Ovary (tissue), 9 donors: Measurements from ENCODE around the gene CALCR. TPM values are rescaled to one million over a fixed set of nuclear protein-coding genes. Genes with fewer than 3 reads are reported as not detected.

ENCODE experiments used
- DNase-seq, 5 donors: peaks; one replicate each; pipeline ENCODE4 v3.0.0-alpha.2; 2019 to 2020
- H3K27ac ChIP-seq, 2 donors: fragments of 200-600 bp; one replicate each; pipeline versions ENCODE4 v1.5.1 to v1.8.0; 2019 to 2022
- H3K27me3 ChIP-seq: fragments of 200-600 bp; one replicate; pipeline ENCODE4 v1.8.0; 2022
- H3K36me3 ChIP-seq: fragments of 200-600 bp; sonication (generic); one replicate; pipeline ENCODE4 v1.5.1; 2019
- H3K4me1 ChIP-seq: one replicate; pipeline ENCODE4 v1.8.1; 2013; ENCODE audit warnings: mild to moderate bottlenecking, moderate library complexity; ENCODE audit not compliant: insufficient read depth
- H3K4me3 ChIP-seq: fragments of 200-600 bp; sonication (generic); one replicate; pipeline ENCODE4 v1.5.1; 2017
- H3K9me3 ChIP-seq, 2 donors: fragments of 200-600 bp in 1 of 2; sonication (generic) in 1 of 2; one replicate each; pipeline versions ENCODE4 v1.5.1 to v1.8.1; 2013 to 2019; ENCODE audit warnings: mild to moderate bottlenecking in 1 of 2, moderate library complexity in 1 of 2
- EP300 ChIP-seq: sonication (generic); formaldehyde crosslinking; IDR thresholded peaks from one replicate; pipeline ENCODE4 v1.6.1; 2017; ENCODE audit warnings: antibody characterized with exemption
- POLR2A ChIP-seq: fragments of 450-650 bp; IDR thresholded peaks from one replicate; pipeline ENCODE4 v1.6.1; 2017; ENCODE audit warnings: antibody characterized with exemption, mild to moderate bottlenecking, moderate library complexity
- WGBS, 3 donors: extraction: QIAGEN DNeasy Blood & Tissue Kit in 1 of 3; methylation state at CpG; one replicate each; pipeline versions ENCODE4 v1.1.5 to v1.1.7; 2013 to 2017; 5-methylcytosine and 5-hydroxymethylcytosine counted together
- intact Hi-C, 4 donors: fragments of 100-400 bp; cut with DNase I; formaldehyde crosslinking; loops; one replicate each; pipeline versions ENCODE4 v1.11.0 to v1.15.1; 2022 to 2023
- polyA plus RNA-seq, 2 donors: library from polyadenylated mRNA; stranded (reverse); fragments of 200-250 nt in 1 of 2; fragments of 350-450 nt in 1 of 2; fragmentation: Illumina TruSeq in 1 of 2; extraction: RNeasy Lipid Tissue Mini Kit (QIAGEN cat#74804) in 1 of 2; gene quantifications; one replicate each; pipeline ENCODE4 v1.2.3, GENCODE V29; 2013 to 2014
- total RNA-seq, 7 donors: library from RNA; depleted of rRNA in 2 of 7; stranded (reverse); fragments of >200 nt in 2 of 7; fragmentation: NEBNext Ultra II Directional in 3 of 7; extraction: Animal tissue kit (Norgen Biotek cat#: 25700) in 3 of 7; gene quantifications; one replicate each; pipeline versions ENCODE4 v1.1.0 to v1.2.4, GENCODE V29; 2016 to 2023
- TF ChIP-seq, protein P1 (sequence below), 3 donors: fragments of 450-650 bp in 2 of 3; fragments of 200-600 bp in 1 of 3; IDR thresholded peaks; one replicate each; pipeline versions ENCODE4 v1.5.1 to v1.8.0; 2016 to 2022; ENCODE audit warnings: antibody characterized with exemption in 3 of 3, mild to moderate bottlenecking in 1 of 3
- donor health status: DM: no; HTN: no; CAD: no; lungs with moderate emphysema.
- donor health status: DM: no; HTN: no; CAD: no.
- donor health status: Bipolar disorder and iron deficiency.
- donor health status: DM: yes; HTN: yes; CAD: no.
- donor health status: DM: no; HTN: no; CAD: no.
- donor health status: DM: yes; HTN: yes; CAD: no.

Gene CALCR
- total and polyA plus RNA-seq, 9 donors = 0.02 to 0.25 (median 0.10) TPM; not detected in 6

DNA sequence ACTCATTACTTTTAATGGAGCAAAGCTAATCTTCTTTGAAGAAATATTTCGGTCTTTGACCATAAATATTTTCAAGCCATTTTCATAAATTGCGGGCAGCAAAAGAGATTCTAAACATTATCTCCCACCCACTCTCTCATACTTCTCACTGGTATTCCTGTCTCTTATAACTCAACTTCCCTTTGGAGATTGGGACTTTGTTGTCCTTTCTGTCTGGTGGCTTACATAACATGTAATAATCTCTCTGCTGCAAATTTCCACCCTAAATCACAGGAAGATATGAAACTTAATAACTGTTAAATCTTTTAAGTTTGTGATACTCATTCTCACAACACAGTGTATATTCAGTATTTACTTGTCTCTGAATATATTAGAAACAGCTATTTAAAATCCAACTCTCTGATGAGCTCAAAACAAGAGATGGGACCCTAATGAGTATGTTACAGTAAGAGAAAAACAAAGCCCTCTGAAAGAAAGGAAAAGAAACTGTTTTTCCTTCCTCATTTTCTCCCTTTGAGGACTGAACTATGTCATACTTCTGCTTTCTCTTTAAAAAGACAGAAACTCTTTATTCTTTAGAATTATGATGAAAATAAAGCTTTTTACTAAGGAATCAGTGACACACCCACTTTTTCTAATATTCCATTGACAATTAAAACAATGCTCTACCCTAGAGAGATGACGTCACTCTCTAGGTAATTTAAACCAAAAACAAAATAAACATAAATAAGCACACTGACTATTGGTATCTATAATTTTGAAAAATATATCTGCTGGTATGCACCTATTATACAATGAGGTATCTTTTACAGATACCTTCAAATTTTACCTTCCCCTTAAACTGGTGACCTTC, 14.7 kb downstream of the CALCR start:
- WGBS, 3 donors = 65 to 73% (median 68%) methylated on average over 3 of the region's 3 CpGs
- H3K4me3 ChIP-seq = no peak overlapping the region
- no peak for DNase-seq
- H3K9me3 ChIP-seq = no peaks in the 10 kb centered on the region
- intact Hi-C loops = no loop called here
- H3K4me1 ChIP-seq = no peaks in the 10 kb centered on the region
- no peak overlapping the region for H3K27ac ChIP-seq
- H3K36me3 ChIP-seq = no peaks in the 10 kb centered on the region
- no peaks in the 10 kb centered on the region for H3K27me3 ChIP-seq
- TF ChIP-seq, protein P1, sequence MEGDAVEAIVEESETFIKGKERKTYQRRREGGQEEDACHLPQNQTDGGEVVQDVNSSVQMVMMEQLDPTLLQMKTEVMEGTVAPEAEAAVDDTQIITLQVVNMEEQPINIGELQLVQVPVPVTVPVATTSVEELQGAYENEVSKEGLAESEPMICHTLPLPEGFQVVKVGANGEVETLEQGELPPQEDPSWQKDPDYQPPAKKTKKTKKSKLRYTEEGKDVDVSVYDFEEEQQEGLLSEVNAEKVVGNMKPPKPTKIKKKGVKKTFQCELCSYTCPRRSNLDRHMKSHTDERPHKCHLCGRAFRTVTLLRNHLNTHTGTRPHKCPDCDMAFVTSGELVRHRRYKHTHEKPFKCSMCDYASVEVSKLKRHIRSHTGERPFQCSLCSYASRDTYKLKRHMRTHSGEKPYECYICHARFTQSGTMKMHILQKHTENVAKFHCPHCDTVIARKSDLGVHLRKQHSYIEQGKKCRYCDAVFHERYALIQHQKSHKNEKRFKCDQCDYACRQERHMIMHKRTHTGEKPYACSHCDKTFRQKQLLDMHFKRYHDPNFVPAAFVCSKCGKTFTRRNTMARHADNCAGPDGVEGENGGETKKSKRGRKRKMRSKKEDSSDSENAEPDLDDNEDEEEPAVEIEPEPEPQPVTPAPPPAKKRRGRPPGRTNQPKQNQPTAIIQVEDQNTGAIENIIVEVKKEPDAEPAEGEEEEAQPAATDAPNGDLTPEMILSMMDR (IDR thresholded peaks at IDR 0.05) = no peak
- TF ChIP-seq POLR2A = no peak
- TF ChIP-seq EP300 = no peak

GRCh38 chr7:93558705-93559614, 15.6 kb downstream of the CALCR start:
- Histone ChIP-seq H3K27ac (no peak overlapping the region), H3K27me3 (no peaks in the 10 kb centered on the region), H3K4me3 (no peak overlapping the region), H3K36me3 (no peaks in the 10 kb centered on the region), H3K4me1 (no peaks in the 10 kb centered on the region), H3K9me3 (no peaks in the 10 kb centered on the region)
- WGBS, 3 donors = 39 to 47% (median 42%) methylated on average over 3 of the region's 3 CpGs
- no peak for DNase-seq
- TF ChIP-seq POLR2A (no peak), EP300 (no peak)
- TF ChIP-seq, protein P1 (IDR thresholded peaks at IDR 0.05) = no peak
- intact Hi-C loops = no loop called here

GRCh38 chr7:93551931-93552330, 22.6 kb downstream of the CALCR start:
- intact Hi-C loops = no loop called here
- H3K36me3 ChIP-seq = no peaks in the 10 kb centered on the region
- DNase-seq = no peak
- H3K4me1 ChIP-seq = no peaks in the 10 kb centered on the region
- WGBS, 3 donors = 79 to 88% (median 88%) methylated on average over 2 of the region's 2 CpGs
- no peaks in the 10 kb centered on the region for H3K9me3 ChIP-seq
- H3K27ac ChIP-seq = no peak overlapping the region
- H3K4me3 ChIP-seq = no peak overlapping the region
- no peaks in the 10 kb centered on the region for H3K27me3 ChIP-seq
- TF ChIP-seq EP300 (no peak), POLR2A (no peak)
- TF ChIP-seq, protein P1 (IDR thresholded peaks at IDR 0.05) = no peak

DNA sequence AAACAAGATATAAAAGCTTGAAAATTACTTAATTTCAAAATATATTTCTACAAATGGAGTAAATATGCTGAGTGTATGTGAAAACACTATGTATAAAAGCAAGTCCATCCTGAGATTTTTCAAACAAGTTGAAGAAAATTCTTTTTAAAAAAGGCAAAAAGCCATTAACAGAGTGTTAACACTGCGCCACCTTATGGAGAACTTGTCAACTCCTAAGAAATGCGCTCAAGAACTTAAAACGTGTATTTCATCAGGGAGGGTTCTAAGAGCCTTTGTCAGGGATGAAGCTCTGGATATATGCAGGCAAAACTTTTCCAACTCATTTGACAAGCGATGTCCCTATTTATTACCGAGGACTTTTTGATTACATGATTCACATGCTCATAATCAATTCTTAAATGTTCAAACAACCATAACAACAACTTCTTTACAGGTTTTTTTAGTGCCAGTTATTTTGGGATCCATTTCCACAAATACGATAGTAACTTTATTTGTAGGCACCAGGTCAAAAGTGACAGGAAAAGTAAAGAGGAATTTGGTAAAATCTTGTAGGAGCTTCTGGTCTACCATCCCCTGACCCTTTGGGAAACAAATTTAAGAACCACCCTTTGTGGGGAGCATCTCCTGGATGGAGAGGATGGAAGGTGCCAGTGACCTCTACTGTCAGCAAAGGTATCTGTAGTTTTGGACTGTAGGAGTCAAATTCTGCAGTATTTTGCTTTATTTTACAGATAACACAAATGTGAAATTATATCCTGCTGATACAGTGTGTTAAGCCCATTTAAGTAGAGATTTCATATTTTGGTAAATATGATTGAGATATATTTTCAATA, 23.2 kb downstream of the CALCR start:
- Histone ChIP-seq H3K27me3 (no peaks in the 10 kb centered on the region), H3K4me3 (no peak overlapping the region), H3K27ac (no peak overlapping the region), H3K4me1 (no peaks in the 10 kb centered on the region), H3K9me3 (no peaks in the 10 kb centered on the region), H3K36me3 (no peaks in the 10 kb centered on the region)
- no peak for DNase-seq
- intact Hi-C loops = no loop called here
- 10 to 17% (median 11%) methylated on average over 6 of the region's 6 CpGs for WGBS, 3 donors
- TF ChIP-seq POLR2A (no peak), EP300 (no peak)
- TF ChIP-seq, protein P1 (IDR thresholded peaks at IDR 0.05) = no peak
